ENCODE data around the gene NMT1.

Gene NMT1

GRCh38 chr17:45040459-45040858 is 20.7 kb upstream of the NMT1 start:
- Histone ChIP-seq H3K27me3 (replicated peaks; ENCODE audit: control insufficient read depth, insufficient read depth, low read length) (no peaks in the 10 kb centered on the region), H3K4me3 (replicated peaks; ENCODE audit: low read depth, low read length) (no peak overlapping the region), H3K36me3 (ENCODE audit: control insufficient read depth, insufficient read depth, low read length) (peaks cover 10% of the 10 kb centered on the region)
- no peak for DNase-seq (ENCODE audit: extremely low read depth, insufficient read length)
- TF ChIP-seq, protein P1, sequence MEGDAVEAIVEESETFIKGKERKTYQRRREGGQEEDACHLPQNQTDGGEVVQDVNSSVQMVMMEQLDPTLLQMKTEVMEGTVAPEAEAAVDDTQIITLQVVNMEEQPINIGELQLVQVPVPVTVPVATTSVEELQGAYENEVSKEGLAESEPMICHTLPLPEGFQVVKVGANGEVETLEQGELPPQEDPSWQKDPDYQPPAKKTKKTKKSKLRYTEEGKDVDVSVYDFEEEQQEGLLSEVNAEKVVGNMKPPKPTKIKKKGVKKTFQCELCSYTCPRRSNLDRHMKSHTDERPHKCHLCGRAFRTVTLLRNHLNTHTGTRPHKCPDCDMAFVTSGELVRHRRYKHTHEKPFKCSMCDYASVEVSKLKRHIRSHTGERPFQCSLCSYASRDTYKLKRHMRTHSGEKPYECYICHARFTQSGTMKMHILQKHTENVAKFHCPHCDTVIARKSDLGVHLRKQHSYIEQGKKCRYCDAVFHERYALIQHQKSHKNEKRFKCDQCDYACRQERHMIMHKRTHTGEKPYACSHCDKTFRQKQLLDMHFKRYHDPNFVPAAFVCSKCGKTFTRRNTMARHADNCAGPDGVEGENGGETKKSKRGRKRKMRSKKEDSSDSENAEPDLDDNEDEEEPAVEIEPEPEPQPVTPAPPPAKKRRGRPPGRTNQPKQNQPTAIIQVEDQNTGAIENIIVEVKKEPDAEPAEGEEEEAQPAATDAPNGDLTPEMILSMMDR (IDR thresholded peaks at IDR 0.05; ENCODE audit: insufficient read depth, low read length, poor library complexity, severe bottlenecking) = no peak

DNA sequence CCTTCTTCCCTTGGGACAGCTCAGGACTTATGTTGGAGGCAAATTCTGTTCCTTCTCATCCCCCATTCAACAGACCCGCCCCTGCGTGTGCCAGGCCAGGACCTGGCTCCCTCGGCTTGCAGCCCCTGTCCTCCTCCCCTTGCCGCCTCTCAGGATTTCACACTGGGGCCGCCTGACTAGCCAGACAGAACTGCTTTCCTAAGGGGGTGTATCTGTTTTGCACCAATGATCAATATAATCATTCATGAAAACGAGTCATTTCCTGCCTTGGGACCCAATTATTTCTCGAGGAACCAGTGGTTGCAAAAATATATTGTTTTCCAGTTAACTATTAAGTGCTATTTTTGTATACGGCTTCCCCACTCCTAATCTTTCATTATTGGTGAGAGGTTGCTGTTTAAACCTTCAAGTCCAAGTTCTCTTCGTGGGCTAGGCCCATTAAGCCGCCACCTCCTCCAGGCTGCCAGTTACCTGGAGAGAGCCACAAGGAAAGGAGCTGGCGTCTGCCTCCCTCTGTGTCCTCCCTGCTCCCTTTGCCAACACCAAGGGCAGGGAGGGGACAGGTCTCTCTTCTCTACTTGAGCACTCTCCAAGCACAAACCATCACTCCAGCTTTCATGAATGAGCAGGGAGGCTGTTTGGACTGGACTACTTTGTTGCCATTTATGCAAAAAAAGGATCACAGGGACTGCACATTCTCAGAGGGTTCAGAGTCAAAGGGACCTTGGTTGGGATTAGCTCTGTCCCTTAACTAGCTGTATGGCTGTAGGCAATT is 18.6 kb upstream of the NMT1 start:
- DNase-seq (ENCODE audit: extremely low read depth, insufficient read length) = no peak
- Histone ChIP-seq H3K27me3 (replicated peaks; ENCODE audit: control insufficient read depth, insufficient read depth, low read length) (no peaks in the 10 kb centered on the region), H3K4me3 (replicated peaks; ENCODE audit: low read depth, low read length) (no peak overlapping the region), H3K36me3 (ENCODE audit: control insufficient read depth, insufficient read depth, low read length) (peaks cover 7% of the 10 kb centered on the region)
- TF ChIP-seq, protein P1 (IDR thresholded peaks at IDR 0.05; ENCODE audit: insufficient read depth, low read length, poor library complexity, severe bottlenecking) = no peak

- no peak for DNase-seq (ENCODE audit: extremely low read depth, insufficient read length)
- Histone ChIP-seq H3K4me3 (replicated peaks; ENCODE audit: low read depth, low read length) (no peak overlapping the region), H3K27me3 (replicated peaks; ENCODE audit: control insufficient read depth, insufficient read depth, low read length) (no peaks in the 10 kb centered on the region), H3K36me3 (ENCODE audit: control insufficient read depth, insufficient read depth, low read length) (peaks cover 6% of the 10 kb centered on the region)
- TF ChIP-seq, protein P1 (IDR thresholded peaks at IDR 0.05; ENCODE audit: insufficient read depth, low read length, poor library complexity, severe bottlenecking) = no peak
These were observed 17.1 kb upstream of the NMT1 start for GRCh38 chr17:45043813-45044540.

DNA sequence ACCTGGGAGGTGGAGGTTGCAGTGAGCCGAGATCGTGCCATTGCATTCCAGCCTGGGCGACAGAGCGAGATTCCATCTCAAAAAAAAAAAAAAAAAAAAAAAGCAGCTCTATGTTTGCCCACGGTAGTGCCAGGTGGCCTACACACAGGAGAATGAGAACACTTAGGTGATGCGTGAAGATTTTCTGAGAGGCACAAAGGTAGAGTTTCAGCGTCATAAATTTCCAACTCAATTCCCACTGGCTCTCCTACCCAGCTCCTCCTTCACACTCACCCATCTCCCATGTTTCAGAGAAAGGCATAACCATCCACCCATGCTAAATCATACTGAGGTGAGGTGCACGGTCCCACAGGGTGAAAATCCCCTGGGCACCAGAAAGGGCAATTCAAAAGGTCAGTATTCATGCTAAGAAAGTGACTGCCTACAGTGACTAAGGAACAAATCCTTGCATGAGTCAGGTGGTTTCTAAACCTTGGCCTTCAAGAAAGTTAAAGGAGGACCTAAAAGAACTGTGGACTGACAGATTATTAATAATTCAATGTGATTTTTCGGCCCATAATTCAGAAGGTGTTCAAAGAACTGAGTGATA is 14.5 kb upstream of the NMT1 start:
- TF ChIP-seq, protein P1 (IDR thresholded peaks at IDR 0.05; ENCODE audit: insufficient read depth, low read length, poor library complexity, severe bottlenecking) = no peak
- Histone ChIP-seq H3K36me3 (ENCODE audit: control insufficient read depth, insufficient read depth, low read length) (peaks cover 5% of the 10 kb centered on the region), H3K27me3 (replicated peaks; ENCODE audit: control insufficient read depth, insufficient read depth, low read length) (no peaks in the 10 kb centered on the region), H3K4me3 (replicated peaks; ENCODE audit: low read depth, low read length) (no peak overlapping the region)
- DNase-seq (ENCODE audit: extremely low read depth, insufficient read length) = no peak

GRCh38 chr17:45048795-45049563 is 12.1 kb upstream of the NMT1 start:
- TF ChIP-seq, protein P1 (IDR thresholded peaks at IDR 0.05; ENCODE audit: insufficient read depth, low read length, poor library complexity, severe bottlenecking) = peak; percentile 18
- H3K4me3 ChIP-seq (replicated peaks; ENCODE audit: low read depth, low read length) = no peak overlapping the region
- H3K27me3 ChIP-seq (replicated peaks; ENCODE audit: control insufficient read depth, insufficient read depth, low read length) = no peaks in the 10 kb centered on the region
- DNase-seq (ENCODE audit: extremely low read depth, insufficient read length) = no peak
- peaks cover under 1% of the 10 kb centered on the region; the same call in 1 of the 2 replicates for H3K36me3 ChIP-seq (ENCODE audit: control insufficient read depth, insufficient read depth, low read length)
